ENCODE results near the gene FAM184B.

Gene FAM184B

GRCh38 chr4:17707671-17708070, 73.8 kb downstream of the FAM184B start:
- Histone ChIP-seq H3K9me2 (replicated peaks; ENCODE audit: low read depth, low read length) (no peaks in the 10 kb centered on the region), H3K9ac (ENCODE audit: low read depth, low read length, poor library complexity, severe bottlenecking) (no peak overlapping the region), H4K20me1 (ENCODE audit: insufficient read depth, low read length, poor library complexity, severe bottlenecking) (no peaks in the 10 kb centered on the region), H3K4me2 (ENCODE audit: low read depth, low read length, poor library complexity, severe bottlenecking) (no peak overlapping the region), H2AFZ (ENCODE audit: low read length) (no peak overlapping the region), H3K4me1 (ENCODE audit: insufficient read depth, low read length, poor library complexity, severe bottlenecking) (no peaks in the 10 kb centered on the region), H3K27me3 (ENCODE audit: insufficient read depth, low read length, poor library complexity, severe bottlenecking) (no peaks in the 10 kb centered on the region), H3K79me2 (ENCODE audit: insufficient read depth, low read length) (no peaks in the 10 kb centered on the region), H3K36me3 (ENCODE audit: insufficient read depth, low read length) (no peaks in the 10 kb centered on the region), H3F3A (ENCODE audit: low read depth) (no peaks in the 10 kb centered on the region), H3K9me3 (ENCODE audit: insufficient read depth, low read depth, low read length) (no peaks in the 10 kb centered on the region), H3K4me3 (ENCODE audit: low read length, poor library complexity, severe bottlenecking) (no peak overlapping the region)
- TF ChIP-seq CTCF (conservative IDR thresholded peaks at IDR 0.05; ENCODE audit: low read length) (no peak), EZH2phosphoT487 (IDR thresholded peaks at IDR 0.05; ENCODE audit: borderline replicate concordance) (no peak)

GRCh38 chr4:17705107-17705506, 76.3 kb downstream of the FAM184B start:
- Histone ChIP-seq H4K20me1 (ENCODE audit: insufficient read depth, low read length, poor library complexity, severe bottlenecking) (no peaks in the 10 kb centered on the region), H3K9me3 (ENCODE audit: insufficient read depth, low read depth, low read length) (no peaks in the 10 kb centered on the region), H2AFZ (ENCODE audit: low read length) (no peak overlapping the region), H3K79me2 (ENCODE audit: insufficient read depth, low read length) (no peaks in the 10 kb centered on the region), H3K4me2 (ENCODE audit: low read depth, low read length, poor library complexity, severe bottlenecking) (no peak overlapping the region), H3K9ac (ENCODE audit: low read depth, low read length, poor library complexity, severe bottlenecking) (no peak overlapping the region), H3K9me2 (replicated peaks; ENCODE audit: low read depth, low read length) (no peaks in the 10 kb centered on the region), H3K4me3 (ENCODE audit: low read length, poor library complexity, severe bottlenecking) (no peak overlapping the region), H3F3A (ENCODE audit: low read depth) (no peaks in the 10 kb centered on the region), H3K27me3 (ENCODE audit: insufficient read depth, low read length, poor library complexity, severe bottlenecking) (no peaks in the 10 kb centered on the region), H3K4me1 (ENCODE audit: insufficient read depth, low read length, poor library complexity, severe bottlenecking) (no peaks in the 10 kb centered on the region), H3K36me3 (ENCODE audit: insufficient read depth, low read length) (no peaks in the 10 kb centered on the region)
- TF ChIP-seq CTCF (conservative IDR thresholded peaks at IDR 0.05; ENCODE audit: low read length) (no peak), EZH2phosphoT487 (IDR thresholded peaks at IDR 0.05; ENCODE audit: borderline replicate concordance) (no peak)

- Histone ChIP-seq H3K79me2 (ENCODE audit: insufficient read depth, low read length) (no peaks in the 10 kb centered on the region), H3K9ac (ENCODE audit: low read depth, low read length, poor library complexity, severe bottlenecking) (no peak overlapping the region), H3K4me1 (ENCODE audit: insufficient read depth, low read length, poor library complexity, severe bottlenecking) (no peaks in the 10 kb centered on the region), H3K36me3 (ENCODE audit: insufficient read depth, low read length) (no peaks in the 10 kb centered on the region), H3K4me3 (ENCODE audit: low read length, poor library complexity, severe bottlenecking) (no peak overlapping the region), H3K4me2 (ENCODE audit: low read depth, low read length, poor library complexity, severe bottlenecking) (no peak overlapping the region), H3F3A (ENCODE audit: low read depth) (no peaks in the 10 kb centered on the region), H3K9me2 (replicated peaks; ENCODE audit: low read depth, low read length) (no peaks in the 10 kb centered on the region), H2AFZ (ENCODE audit: low read length) (no peak overlapping the region), H3K27me3 (ENCODE audit: insufficient read depth, low read length, poor library complexity, severe bottlenecking) (peaks cover 7% of the 10 kb centered on the region), H3K9me3 (ENCODE audit: insufficient read depth, low read depth, low read length) (0 out of 2 replicates have a peak, but pooled peaks cover 5% of the 10 kb centered on the region), H4K20me1 (ENCODE audit: insufficient read depth, low read length, poor library complexity, severe bottlenecking) (no peaks in the 10 kb centered on the region)
- TF ChIP-seq CTCF (conservative IDR thresholded peaks at IDR 0.05; ENCODE audit: low read length) (no peak), EZH2phosphoT487 (IDR thresholded peaks at IDR 0.05; ENCODE audit: borderline replicate concordance) (no peak)
Observed at GRCh38 chr4:17704020-17704650, 77.3 kb downstream of the FAM184B start.
